Parathyroid adenoma (tissue), 2 donors: ENCODE data around the gene ASB5.

Experiments
- H2AFZ ChIP-seq: fragments of 300-600 bp; sonication (generic); one replicate; pipeline ENCODE4 v1.7.0; 2017; ENCODE audit warnings: antibody characterized with exemption, mild to moderate bottlenecking
- H3K27ac ChIP-seq: fragments of 300-600 bp; sonication (generic); one replicate; pipeline ENCODE4 v1.7.0; 2017
- H3K27me3 ChIP-seq: fragments of 300-600 bp; sonication (generic); one replicate; pipeline ENCODE4 v1.7.0; 2017; ENCODE audit warnings: low read length; ENCODE audit not compliant: control insufficient read depth, insufficient read depth
- H3K36me3 ChIP-seq: fragments of 300-600 bp; sonication (generic); one replicate; pipeline ENCODE4 v1.7.0; 2017; ENCODE audit warnings: low read length; ENCODE audit not compliant: control insufficient read depth, insufficient read depth
- H3K4me1 ChIP-seq: fragments of 300-600 bp; sonication (generic); one replicate; pipeline ENCODE4 v1.7.0; 2017; ENCODE audit warnings: control low read depth
- H3K4me2 ChIP-seq: fragments of 300-600 bp; sonication (generic); one replicate; pipeline ENCODE4 v1.7.0; 2017; ENCODE audit warnings: low read length
- H3K4me3 ChIP-seq: fragments of 300-600 bp; sonication (generic); one replicate; pipeline ENCODE4 v1.7.0; 2017; ENCODE audit warnings: low read depth, low read length
- H3K79me2 ChIP-seq: fragments of 300-600 bp; sonication (generic); one replicate; pipeline ENCODE4 v1.7.0; 2017; ENCODE audit warnings: control low read depth
- H3K9ac ChIP-seq: fragments of 300-600 bp; sonication (generic); one replicate; pipeline ENCODE4 v1.7.0; 2017; ENCODE audit warnings: mild to moderate bottlenecking
- H3K9me3 ChIP-seq: fragments of 300-600 bp; sonication (generic); one replicate; pipeline ENCODE4 v1.7.0; 2017; ENCODE audit warnings: low read length; ENCODE audit not compliant: control insufficient read depth
- TF ChIP-seq, protein P1 (sequence below): fragments of 300-600 bp; sonication (generic); IDR thresholded peaks from one replicate; pipeline ENCODE4 v1.7.0; 2017; ENCODE audit warnings: antibody characterized with exemption, mild to moderate bottlenecking
- donor health status: primary hyperparathyroidism.

Gene ASB5

DNA sequence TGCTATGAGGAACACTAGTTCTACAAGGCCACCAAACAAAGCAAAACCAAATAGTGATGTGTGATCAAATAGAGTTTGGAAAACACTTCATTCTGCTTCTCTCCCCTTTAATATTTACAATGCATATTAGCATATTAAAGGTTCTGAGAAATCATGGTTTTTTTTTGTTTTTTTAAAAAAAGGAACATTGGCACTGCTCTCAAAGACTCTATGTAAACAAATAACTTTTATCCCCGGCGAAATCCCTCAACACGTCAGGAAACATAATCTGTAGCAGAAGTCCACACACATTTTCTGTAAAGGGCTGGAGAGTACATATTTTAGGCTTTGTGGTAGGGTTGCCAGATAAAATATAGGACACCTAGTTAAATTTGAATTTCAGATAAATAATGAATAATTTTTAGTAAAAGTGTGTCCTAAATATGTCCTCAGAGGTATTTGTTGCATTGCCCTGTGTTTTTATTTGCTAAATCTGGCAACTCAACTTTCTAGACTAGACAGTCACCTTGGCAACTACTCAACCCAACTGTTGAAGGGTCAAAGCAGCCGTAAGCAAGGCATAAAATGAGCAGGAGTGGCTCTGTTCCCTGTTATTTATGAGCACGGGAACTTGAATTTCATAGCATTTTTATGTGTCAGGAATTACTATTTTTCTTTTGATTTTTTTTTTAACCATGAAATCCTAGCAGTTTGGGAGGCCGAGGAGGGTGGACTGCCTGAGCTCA is 82.2 kb downstream of the ASB5 start:
- Histone ChIP-seq H3K79me2 (no peaks in the 10 kb centered on the region), H3K4me3 (no peak overlapping the region), H2AFZ (no peak overlapping the region), H3K9me3 (no peaks in the 10 kb centered on the region), H3K27me3 (no peaks in the 10 kb centered on the region), H3K4me2 (no peak overlapping the region), H3K9ac (no peak overlapping the region), H3K36me3 (no peaks in the 10 kb centered on the region), H3K4me1 (no peaks in the 10 kb centered on the region), H3K27ac (no peak overlapping the region)
- TF ChIP-seq, protein P1, sequence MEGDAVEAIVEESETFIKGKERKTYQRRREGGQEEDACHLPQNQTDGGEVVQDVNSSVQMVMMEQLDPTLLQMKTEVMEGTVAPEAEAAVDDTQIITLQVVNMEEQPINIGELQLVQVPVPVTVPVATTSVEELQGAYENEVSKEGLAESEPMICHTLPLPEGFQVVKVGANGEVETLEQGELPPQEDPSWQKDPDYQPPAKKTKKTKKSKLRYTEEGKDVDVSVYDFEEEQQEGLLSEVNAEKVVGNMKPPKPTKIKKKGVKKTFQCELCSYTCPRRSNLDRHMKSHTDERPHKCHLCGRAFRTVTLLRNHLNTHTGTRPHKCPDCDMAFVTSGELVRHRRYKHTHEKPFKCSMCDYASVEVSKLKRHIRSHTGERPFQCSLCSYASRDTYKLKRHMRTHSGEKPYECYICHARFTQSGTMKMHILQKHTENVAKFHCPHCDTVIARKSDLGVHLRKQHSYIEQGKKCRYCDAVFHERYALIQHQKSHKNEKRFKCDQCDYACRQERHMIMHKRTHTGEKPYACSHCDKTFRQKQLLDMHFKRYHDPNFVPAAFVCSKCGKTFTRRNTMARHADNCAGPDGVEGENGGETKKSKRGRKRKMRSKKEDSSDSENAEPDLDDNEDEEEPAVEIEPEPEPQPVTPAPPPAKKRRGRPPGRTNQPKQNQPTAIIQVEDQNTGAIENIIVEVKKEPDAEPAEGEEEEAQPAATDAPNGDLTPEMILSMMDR = no peak

DNA sequence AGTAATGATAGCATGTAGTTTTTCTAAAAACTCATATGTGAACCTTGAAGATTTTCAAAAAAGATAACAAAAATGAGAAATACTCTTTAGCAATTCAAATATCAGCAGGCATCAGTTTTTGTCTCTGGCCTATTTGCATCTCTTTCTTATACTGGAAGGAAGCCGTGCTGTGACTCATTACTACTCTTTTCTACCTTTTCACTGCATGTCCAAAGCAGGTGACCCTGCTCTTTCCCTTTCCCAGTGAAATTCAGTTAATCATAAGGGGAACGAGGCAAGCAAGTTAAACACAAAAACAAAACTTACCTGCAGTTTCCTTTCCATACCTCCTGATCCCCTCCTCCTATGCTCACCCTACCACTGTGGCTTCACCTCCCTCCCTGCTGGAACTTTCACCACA is 83.0 kb downstream of the ASB5 start:
- no peak overlapping the region for H3K4me2 ChIP-seq
- no peaks in the 10 kb centered on the region for H3K27me3 ChIP-seq
- no peaks in the 10 kb centered on the region for H3K9me3 ChIP-seq
- no peaks in the 10 kb centered on the region for H3K36me3 ChIP-seq
- no peak overlapping the region for H3K4me3 ChIP-seq
- H3K9ac ChIP-seq = no peak overlapping the region
- H3K79me2 ChIP-seq = no peaks in the 10 kb centered on the region
- H3K27ac ChIP-seq = no peak overlapping the region
- H2AFZ ChIP-seq = no peak overlapping the region
- TF ChIP-seq, protein P1 = no peak
- H3K4me1 ChIP-seq = no peaks in the 10 kb centered on the region

DNA sequence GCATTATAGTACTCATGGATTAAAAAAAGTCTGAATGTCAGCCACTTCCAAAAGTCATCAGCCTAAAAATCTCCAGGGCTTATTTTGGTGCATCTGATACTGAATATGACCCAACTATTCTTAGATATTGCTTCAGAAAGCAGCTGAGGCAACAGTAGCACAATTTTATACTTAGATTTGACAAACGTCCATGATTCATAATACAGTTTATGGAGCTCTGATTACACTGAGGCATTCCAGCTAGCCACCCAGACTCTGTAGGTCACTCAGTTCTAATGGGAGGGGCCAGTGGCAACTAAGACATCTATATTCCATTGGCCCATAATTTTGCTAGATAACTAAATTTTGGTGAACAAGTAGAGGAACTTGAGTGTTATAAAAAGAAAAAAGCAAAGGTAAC is 84.0 kb downstream of the ASB5 start:
- Histone ChIP-seq H3K4me3 (no peak overlapping the region), H3K4me2 (no peak overlapping the region), H3K27ac (no peak overlapping the region), H3K4me1 (no peaks in the 10 kb centered on the region), H3K9ac (no peak overlapping the region), H3K36me3 (no peaks in the 10 kb centered on the region), H3K27me3 (no peaks in the 10 kb centered on the region), H3K79me2 (no peaks in the 10 kb centered on the region), H3K9me3 (no peaks in the 10 kb centered on the region), H2AFZ (no peak overlapping the region)
- TF ChIP-seq, protein P1 = no peak
